GM21423 (cell line): ENCODE results near the gene TOX2.

Experiments
- ATAC-seq: cut with Tn5 transposase; IDR thresholded peaks from one replicate; pipeline ENCODE4 v1.9.1; 2021; ENCODE audit warnings: mild to moderate bottlenecking, moderate library complexity; ENCODE audit not compliant: unreplicated experiment

Gene TOX2

GRCh38 chr20:44117296-44118184 is 202.9 kb downstream of the TOX2 start:
- ATAC-seq, result no peak

GRCh38 chr20:44118185-44119033 is 203.8 kb downstream of the TOX2 start:
- ATAC-seq, result no peak
